Spleen (tissue), 11 donors: ENCODE measurements around the gene RNF44. TPM values are rescaled to one million over a fixed set of nuclear protein-coding genes. Genes with fewer than 3 reads are reported as not detected.

Source experiments
- DNase-seq: peaks from one replicate; pipeline ENCODE4 v3.0.0-alpha.2; 2020
- H3K27ac ChIP-seq, 8 donors: fragments of 200-600 bp; sonication (generic) in 7 of 8; 1 replicate in 4 of 8; 2 replicates in 4 of 8; pipeline versions ENCODE4 v1.5.0 to v1.8.0; 2016 to 2021; ENCODE audit warnings: inconsistent platforms in 4 of 8, mild to moderate bottlenecking in 4 of 8, moderate library complexity in 1 of 8
- H3K27me3 ChIP-seq, 7 donors: fragments of 200-600 bp; sonication (generic) in 6 of 7; replicated peaks in 1 of 7; 1 replicate in 4 of 7; 2 replicates in 3 of 7; pipeline versions ENCODE4 v1.5.0 to v1.8.0; 2016 to 2021; ENCODE audit warnings: inconsistent platforms in 3 of 7, mild to moderate bottlenecking in 1 of 7
- H3K36me3 ChIP-seq, 6 donors: fragments of 200-600 bp; sonication (generic) in 5 of 6; 1 replicate in 4 of 6; 2 replicates in 2 of 6; pipeline versions ENCODE4 v1.5.0 to v1.8.0; 2016 to 2021; ENCODE audit warnings: inconsistent platforms in 2 of 6
- H3K4me1 ChIP-seq, 6 donors: fragments of 200-600 bp; sonication (generic) in 5 of 6; 1 replicate in 3 of 6; 2 replicates in 3 of 6; pipeline versions ENCODE4 v1.5.0 to v1.8.0; 2016 to 2021; ENCODE audit warnings: inconsistent platforms in 3 of 6
- H3K4me3 ChIP-seq, 8 donors: fragments of 200-600 bp; sonication (generic) in 7 of 8; 1 replicate in 4 of 8; 2 replicates in 4 of 8; pipeline versions ENCODE4 v1.5.0 to v1.8.0; 2016 to 2021; ENCODE audit warnings: inconsistent platforms in 4 of 8, mild to moderate bottlenecking in 4 of 8, moderate library complexity in 2 of 8
- H3K9me3 ChIP-seq, 8 donors: fragments of 200-600 bp; sonication (generic) in 7 of 8; 1 replicate in 4 of 8; 2 replicates in 4 of 8; pipeline versions ENCODE4 v1.5.0 to v1.8.0; 2016 to 2021; ENCODE audit warnings: inconsistent platforms in 4 of 8
- CTCF ChIP-seq, 11 experiments: fragments of 200-600 bp in 7 of 11; fragments of 450-650 bp in 4 of 11; sonication (generic) in 4 of 11; IDR thresholded peaks in 8 of 11; conservative IDR thresholded peaks in 3 of 11; 1 replicate in 7 of 11; 2 replicates in 4 of 11; pipeline versions ENCODE4 v1.4.0 to v1.8.0; 2016 to 2021; ENCODE audit warnings: antibody characterized with exemption in 11 of 11, inconsistent platforms in 4 of 11, mild to moderate bottlenecking in 1 of 11
- POLR2A ChIP-seq, 3 donors: fragments of 450-650 bp; IDR thresholded peaks; one replicate each; pipeline ENCODE4 v1.5.1; 2017; ENCODE audit warnings: antibody characterized with exemption in 3 of 3, mild to moderate bottlenecking in 1 of 3
- POLR2AphosphoS5 ChIP-seq, 3 donors: sonication (generic); formaldehyde crosslinking; IDR thresholded peaks; one replicate each; pipeline ENCODE4 v1.5.1; 2017; ENCODE audit warnings: antibody characterized with exemption in 3 of 3
- WGBS, 5 donors: extraction: QIAGEN DNeasy Blood & Tissue Kit in 3 of 5; methylation state at CpG; one replicate each; pipeline versions ENCODE4 v1.1.5 to v1.1.7; 2013 to 2018; 5-methylcytosine and 5-hydroxymethylcytosine counted together
- intact Hi-C: fragments of 100-400 bp; cut with DNase I; formaldehyde crosslinking; loops from one replicate; pipeline ENCODE4 v1.15.0; 2023; ENCODE audit warnings: low total_unique reads
- polyA plus RNA-seq, 3 donors: library from polyadenylated mRNA; stranded (reverse); fragments of 200-250 nt; gene quantifications; one replicate each; pipeline ENCODE4 v1.2.1, GENCODE V29; 2013
- total RNA-seq, 7 donors: library from RNA; depleted of rRNA in 3 of 7; stranded (reverse); fragments of >200 nt in 3 of 7; fragmentation: NEBNext Ultra II Directional in 4 of 7; extraction: Animal tissue kit (Norgen Biotek cat#: 25700) in 4 of 7; gene quantifications; one replicate each; pipeline versions ENCODE4 v1.1.0 to v1.2.1, GENCODE V29; 2016 to 2021
- donor health status: healthy with polysubstance abuse.
- donor health status: DM: no; HTN: no; CAD: no; lungs with moderate emphysema.
- donor health status: DM: no; HTN: no; CAD: no.
- donor health status: Bipolar disorder and iron deficiency.
- donor health status: healthy.
- donor health status: DM: no; HTN: no; CAD: no.
- donor health status: DM: yes; HTN: yes; CAD: no.

The RNF44 gene
- total and polyA plus RNA-seq, 10 donors, result 28.0 to 143 (median 103) TPM

GRCh38 chr5:176538230-176538988, 1.2 kb upstream of the RNF44 start:
- peak overlapping the region in 6 of 8 donors; percentile 94 to 99 (median 98) for H3K4me3 ChIP-seq
- 30 to 47% (median 33%) methylated on average over 12 to 13 of the region's 13 CpGs for WGBS, 5 donors
- DNase-seq, result no peak

GRCh38 chr5:176537554-176538229, 490 bp upstream of the RNF44 start:
- Histone ChIP-seq H3K4me1 (peaks cover 51 to 86% (median 81%) of the 10 kb centered on the region in 6 donors), H3K4me3 (peak overlapping the region; percentile 90 to 99 (median 98)), H3K9me3 (no peaks in the 10 kb centered on the region), H3K27me3 (no peaks in the 10 kb centered on the region), H3K36me3 (peaks cover 0 to 18% (median 0%) of the 10 kb centered on the region in 6 donors), H3K27ac (peak overlapping the region; percentile 94 to 100 (median 99))
- intact Hi-C loops, result loop anchor here (10.0 kb wide), 1 partner anchor 93 kb away; the partner anchor contains the start of gene FAF2
- 0 to 1% (median 1%) methylated on average over 13 to 43 of the region's 43 CpGs for WGBS, 5 donors
- TF ChIP-seq POLR2AphosphoS5 (IDR thresholded peaks at IDR 0.05), result peak; percentile 78 to 86 (median 80)
- TF ChIP-seq CTCF (IDR thresholded peaks at IDR 0.05 in 8 of 11, conservative IDR thresholded peaks at IDR 0.05 in 3 of 11), result no peak
- peak in 2 of 3 donors; percentile 37 to 51 for TF ChIP-seq POLR2A (IDR thresholded peaks at IDR 0.05)
- peak; percentile 99 for DNase-seq

More at GRCh38 chr5:176538230-176538988, 1.2 kb upstream of the RNF44 start:
- no peak for TF ChIP-seq POLR2A (IDR thresholded peaks at IDR 0.05)
- TF ChIP-seq POLR2AphosphoS5 (IDR thresholded peaks at IDR 0.05), result no peak
- no peak for TF ChIP-seq CTCF (IDR thresholded peaks at IDR 0.05 in 8 of 11, conservative IDR thresholded peaks at IDR 0.05 in 3 of 11)
- H3K27me3 ChIP-seq, result no peaks in the 10 kb centered on the region
- peaks cover 0 to 13% (median 0%) of the 10 kb centered on the region in 6 donors for H3K36me3 ChIP-seq
- no peaks in the 10 kb centered on the region for H3K9me3 ChIP-seq
- H3K27ac ChIP-seq, result peak overlapping the region; percentile 94 to 100 (median 99)
- H3K4me1 ChIP-seq, result peaks cover 43 to 81% (median 76%) of the 10 kb centered on the region in 6 donors
- intact Hi-C loops, result loop anchor here (10.0 kb wide), 1 partner anchor 94 kb away; the partner anchor contains the start of gene FAF2

- Histone ChIP-seq H3K36me3 (peaks cover 0 to 31% (median 10%) of the 10 kb centered on the region in 6 donors), H3K4me1 (peaks cover 53 to 86% (median 81%) of the 10 kb centered on the region in 6 donors), H3K27ac (peak overlapping the region; percentile 94 to 100 (median 99)), H3K4me3 (peak overlapping the region; percentile 90 to 99 (median 98)), H3K9me3 (no peaks in the 10 kb centered on the region), H3K27me3 (no peaks in the 10 kb centered on the region)
- intact Hi-C loops, result loop anchor here (10.0 kb wide), 1 partner anchor 92 kb away; the partner anchor contains the start of gene FAF2
- peak in 1 of 3 donors; percentile 19 for TF ChIP-seq POLR2A (IDR thresholded peaks at IDR 0.05)
- peak; percentile 81 to 85 (median 84) for TF ChIP-seq POLR2AphosphoS5 (IDR thresholded peaks at IDR 0.05)
- no peak for TF ChIP-seq CTCF (IDR thresholded peaks at IDR 0.05 in 8 of 11, conservative IDR thresholded peaks at IDR 0.05 in 3 of 11)
- peak; percentile 98 for DNase-seq
- 0 to 1% (median 1%) methylated on average over 28 to 43 of the region's 43 CpGs for WGBS, 5 donors
Measured at GRCh38 chr5:176536132-176536901, 885 bp downstream of the RNF44 start.
